H1 (cell line): ENCODE data around the gene BCL2A1. TPM values are rescaled to one million over a fixed set of nuclear protein-coding genes. Genes with fewer than 3 reads are reported as not detected.

Experiments
- CHD1 ChIP-seq: IDR thresholded peaks from 2 replicates; pipeline ENCODE4 v1.6.1; 2012; ENCODE audit warnings: low read depth, low read length, improper control_type of control experiment
- EGR1 ChIP-seq: IDR thresholded peaks from 2 replicates; pipeline ENCODE4 v1.6.1; 2011; ENCODE audit warnings: low read depth, low read length, borderline replicate concordance
- SRF ChIP-seq: IDR thresholded peaks from 2 replicates; pipeline ENCODE4 v1.6.1; 2011; ENCODE audit warnings: mild to moderate bottlenecking, low read depth, low read length, moderate library complexity
- polyA plus RNA-seq, 7 experiments: library from polyadenylated mRNA; depleted of rRNA in 3 of 7; stranded (reverse) in 5 of 7; unstranded in 2 of 7; fragments of >200 nt in 5 of 7; fragments of 200-250 nt in 2 of 7; gene quantifications; 1 replicate in 5 of 7; 2 replicates in 1 of 7; 4 replicates in 1 of 7; pipeline versions ENCODE4 v1.2.1 to v1.2.3, GENCODE V29; 2011 to 2013; ENCODE audit warnings: missing spikeins in 2 of 7, mixed read lengths in 2 of 7
- total RNA-seq: library from RNA; stranded (reverse); fragmentation: NEBNext Ultra II Directional; extraction: Animal tissue kit (Norgen Biotek cat#: 25700); gene quantifications from 2 replicates; pipeline ENCODE4 v1.2.1, GENCODE V29; 2021

Gene BCL2A1
- total and polyA plus RNA-seq, 2 of the 8 experiments (the other 6 are each of a cell fraction or from before 2014, with no cell fraction given), result not detected

DNA sequence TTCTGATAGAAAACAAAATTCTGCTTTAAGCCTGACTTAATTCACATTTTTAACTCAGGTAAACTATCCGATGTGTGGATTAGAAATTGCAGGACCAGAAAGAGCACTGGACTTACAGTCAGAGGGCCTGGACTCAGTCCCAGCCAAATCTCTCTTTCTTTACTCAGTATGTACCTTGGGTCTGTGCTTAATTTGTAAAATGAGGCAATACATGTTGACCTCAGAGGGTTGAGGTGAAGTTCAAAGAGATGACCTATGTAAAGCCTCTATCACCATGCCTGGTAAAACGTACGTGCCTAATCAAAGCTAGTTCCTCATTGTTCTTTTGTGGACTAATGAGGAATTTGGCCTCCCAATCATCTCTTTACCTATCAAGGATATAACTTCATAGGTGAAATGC lies 1.9 kb upstream of the BCL2A1 start (continued):
- TF ChIP-seq CHD1, result no peak
- TF ChIP-seq SRF, result no peak
- no peak for TF ChIP-seq EGR1
- TF ChIP-seq, all 59 proteins: peak for 0
